Loucy (cell line): ENCODE results near the gene SFTA2.
A peak's percentile ranks its signal among the peaks of the same experiment; 100 is the strongest.
"Not testable (repeated sequence)": the region's sequence is repeated elsewhere in the genome, so short reads cannot be mapped to it uniquely, and the experiment has no call there.

Experiments
- H2AFZ ChIP-seq: fragments of 200-600 bp; sonication (generic); 2 replicates; pipeline ENCODE4 v1.6.0; 2016; ENCODE audit warnings: antibody characterized with exemption, mild to moderate bottlenecking, low read length, moderate library complexity
- H3F3A ChIP-seq: fragments of 200-600 bp; 2 replicates; pipeline ENCODE4 v1.6.0; 2016; ENCODE audit warnings: antibody characterized with exemption, low read depth, mild to moderate bottlenecking
- H3K27me3 ChIP-seq: fragments of 200-600 bp; sonication (generic); 2 replicates; pipeline ENCODE4 v1.6.1; 2014; ENCODE audit warnings: low read length, mild to moderate bottlenecking; ENCODE audit not compliant: insufficient read depth, poor library complexity, severe bottlenecking
- H3K36me3 ChIP-seq: fragments of 200-600 bp; sonication (generic); 2 replicates; pipeline ENCODE4 v1.6.1; 2016; ENCODE audit warnings: low read length; ENCODE audit not compliant: insufficient read depth
- H3K4me1 ChIP-seq: fragments of 200-600 bp; sonication (generic); 2 replicates; pipeline ENCODE4 v1.5.1; 2014; ENCODE audit warnings: low read length, mild to moderate bottlenecking; ENCODE audit not compliant: insufficient read depth, poor library complexity, severe bottlenecking
- H3K4me2 ChIP-seq: fragments of 200-600 bp; sonication (generic); 2 replicates; pipeline ENCODE4 v1.6.0; 2014; ENCODE audit warnings: antibody characterized with exemption, low read length, low read depth, mild to moderate bottlenecking; ENCODE audit not compliant: poor library complexity, severe bottlenecking
- H3K4me3 ChIP-seq: fragments of 200-600 bp; sonication (generic); 2 replicates; pipeline ENCODE4 v1.5.1; 2014; ENCODE audit warnings: low read length, mild to moderate bottlenecking, mixed read lengths; ENCODE audit not compliant: poor library complexity, severe bottlenecking
- H3K79me2 ChIP-seq: fragments of 200-600 bp; sonication (generic); 2 replicates; pipeline ENCODE4 v1.6.1; 2014; ENCODE audit warnings: low read length; ENCODE audit not compliant: insufficient read depth
- H3K9ac ChIP-seq: fragments of 200-600 bp; sonication (generic); 2 replicates; pipeline ENCODE4 v1.6.0; 2014; ENCODE audit warnings: mild to moderate bottlenecking, low read depth, low read length, moderate library complexity; ENCODE audit not compliant: poor library complexity, severe bottlenecking
- H3K9me2 ChIP-seq: fragments of 200-600 bp; sonication (generic); replicated peaks from 2 replicates; pipeline ENCODE4 v1.6.1; 2016; ENCODE audit warnings: low read depth, low read length, mixed read lengths
- H3K9me3 ChIP-seq: fragments of 200-600 bp; sonication (generic); 2 replicates; pipeline ENCODE4 v1.6.1; 2014; ENCODE audit warnings: mild to moderate bottlenecking, antibody characterized with exemption, low read length, low read depth; ENCODE audit not compliant: insufficient read depth
- H4K20me1 ChIP-seq: fragments of 200-600 bp; sonication (generic); 2 replicates; pipeline ENCODE4 v1.6.0; 2014; ENCODE audit warnings: antibody characterized with exemption, low read length, mild to moderate bottlenecking; ENCODE audit not compliant: insufficient read depth, poor library complexity, severe bottlenecking
- EZH2phosphoT487 ChIP-seq: fragments of 200-600 bp; IDR thresholded peaks from 2 replicates; pipeline ENCODE4 v1.6.1; 2018; ENCODE audit warnings: antibody characterized with exemption, mild to moderate bottlenecking, moderate library complexity, borderline replicate concordance
- TF ChIP-seq, protein P1 (sequence below): fragments of 200-600 bp; sonication (generic); conservative IDR thresholded peaks from 2 replicates; pipeline ENCODE4 v1.5.1; 2014; ENCODE audit warnings: mild to moderate bottlenecking, antibody characterized with exemption, low read length

The SFTA2 gene

DNA sequence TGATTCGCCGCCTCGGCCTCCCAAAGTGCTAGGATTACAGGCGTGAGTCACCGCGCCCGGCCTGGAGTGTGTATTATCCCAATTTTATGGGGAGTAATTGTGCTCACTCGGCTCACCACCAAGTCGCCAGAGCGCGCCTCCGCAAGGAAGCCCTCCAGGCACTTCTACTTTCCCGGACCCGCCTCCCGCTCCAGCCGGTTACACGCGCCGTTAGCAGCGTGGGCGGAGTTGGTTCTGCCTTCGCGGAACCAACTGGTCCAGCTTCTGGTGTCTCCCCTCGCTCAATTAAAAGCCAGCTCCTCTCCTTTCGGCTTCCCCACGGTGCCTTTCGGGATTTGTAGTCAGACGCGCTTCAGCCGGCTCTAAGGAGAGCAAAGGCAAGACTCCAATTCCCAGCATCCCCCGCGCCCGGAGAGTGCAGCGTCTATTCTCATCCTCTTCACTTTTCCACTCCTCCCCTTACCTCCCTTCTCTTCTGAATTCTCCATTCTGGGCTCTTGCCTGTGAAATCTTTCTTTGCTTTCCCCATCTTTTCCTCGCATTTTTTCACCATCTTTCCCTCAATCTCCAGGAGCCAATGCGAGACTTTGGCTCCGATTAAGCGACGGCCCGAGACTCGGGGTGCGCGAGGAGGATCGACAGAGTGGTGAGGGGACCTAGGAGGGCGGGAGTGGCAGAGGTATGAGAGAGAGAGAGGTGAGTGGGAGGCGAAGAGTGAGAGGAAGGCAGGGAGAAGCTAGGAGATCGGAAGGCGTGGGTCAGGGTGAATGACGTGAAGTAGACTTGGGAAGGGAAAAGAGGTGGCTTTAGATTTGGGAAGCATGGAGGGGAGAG is 24.0 kb downstream of the SFTA2 start, which contains the start of gene GTF2H4:
Gene GTF2H4, plus strand, starts transcription at position 450 of the 834 bp plus-strand sequence.
- Histone ChIP-seq H3K79me2 (peaks cover 20% of the 10 kb centered on the region), H3K36me3 (no peaks in the 10 kb centered on the region), H3K4me2 (peak within 1 kb of the TSS; percentile 80), H3K4me3 (peak within 1 kb of the TSS; percentile 95), H3K4me1 (peaks cover 4% of the 10 kb centered on the region), H3K9me3 (no peaks in the 10 kb centered on the region), H3K27me3 (no peaks in the 10 kb centered on the region), H2AFZ (peak within 1 kb of the TSS; percentile 87), H4K20me1 (no peaks in the 10 kb centered on the region), H3K9me2 (no peaks in the 10 kb centered on the region), H3K9ac (peak within 1 kb of the TSS; percentile 92), H3F3A (no peaks in the 10 kb centered on the region)
- no peak for TF ChIP-seq EZH2phosphoT487
- TF ChIP-seq, protein P1, sequence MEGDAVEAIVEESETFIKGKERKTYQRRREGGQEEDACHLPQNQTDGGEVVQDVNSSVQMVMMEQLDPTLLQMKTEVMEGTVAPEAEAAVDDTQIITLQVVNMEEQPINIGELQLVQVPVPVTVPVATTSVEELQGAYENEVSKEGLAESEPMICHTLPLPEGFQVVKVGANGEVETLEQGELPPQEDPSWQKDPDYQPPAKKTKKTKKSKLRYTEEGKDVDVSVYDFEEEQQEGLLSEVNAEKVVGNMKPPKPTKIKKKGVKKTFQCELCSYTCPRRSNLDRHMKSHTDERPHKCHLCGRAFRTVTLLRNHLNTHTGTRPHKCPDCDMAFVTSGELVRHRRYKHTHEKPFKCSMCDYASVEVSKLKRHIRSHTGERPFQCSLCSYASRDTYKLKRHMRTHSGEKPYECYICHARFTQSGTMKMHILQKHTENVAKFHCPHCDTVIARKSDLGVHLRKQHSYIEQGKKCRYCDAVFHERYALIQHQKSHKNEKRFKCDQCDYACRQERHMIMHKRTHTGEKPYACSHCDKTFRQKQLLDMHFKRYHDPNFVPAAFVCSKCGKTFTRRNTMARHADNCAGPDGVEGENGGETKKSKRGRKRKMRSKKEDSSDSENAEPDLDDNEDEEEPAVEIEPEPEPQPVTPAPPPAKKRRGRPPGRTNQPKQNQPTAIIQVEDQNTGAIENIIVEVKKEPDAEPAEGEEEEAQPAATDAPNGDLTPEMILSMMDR: no peak

DNA sequence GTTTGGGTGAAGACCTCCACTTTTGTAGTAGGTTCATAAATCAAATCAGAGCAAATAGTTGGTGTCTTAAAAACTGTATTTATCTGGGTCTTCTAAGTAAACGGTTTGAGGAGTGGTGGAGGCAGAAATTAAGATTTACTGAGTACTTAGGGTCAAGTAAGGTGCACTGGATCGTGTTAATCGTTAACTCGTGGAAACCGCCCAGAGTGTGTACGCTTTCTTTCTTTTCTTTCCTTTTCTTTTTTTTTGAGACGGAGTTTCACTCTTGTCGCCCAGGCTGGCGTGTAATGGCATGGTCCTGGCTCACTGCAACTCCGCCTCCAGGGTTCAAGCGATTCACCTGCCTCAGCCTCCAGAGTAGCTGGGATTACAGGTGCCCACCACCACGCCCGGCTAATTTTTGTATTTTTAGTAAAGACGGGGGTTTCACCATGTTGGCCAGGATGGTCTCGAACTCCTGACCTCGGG is 24.6 kb downstream of the SFTA2 start:
- not testable (repeated sequence) for H3K4me1 ChIP-seq, H3K9me3 ChIP-seq, H4K20me1 ChIP-seq, H3K36me3 ChIP-seq, H3F3A ChIP-seq, H3K27me3 ChIP-seq, H3K9me2 ChIP-seq
- H3K4me2 ChIP-seq: peak overlapping the region; percentile 62
- H3K4me3 ChIP-seq: peak overlapping the region; percentile 95
- H3K79me2 ChIP-seq: peaks cover 20% of the 10 kb centered on the region
- peak overlapping the region; percentile 87 for H2AFZ ChIP-seq
- H3K9ac ChIP-seq: peak overlapping the region; percentile 92

GRCh38 chr6:30903236-30903635 is 28.7 kb downstream of the SFTA2 start:
- no peaks in the 10 kb centered on the region for H4K20me1 ChIP-seq
- H2AFZ ChIP-seq: peak overlapping the region; percentile 15; the same call in 1 of the 2 replicates
- H3K27me3 ChIP-seq: no peaks in the 10 kb centered on the region
- H3F3A ChIP-seq: no peaks in the 10 kb centered on the region
- H3K9ac ChIP-seq: no peak overlapping the region
- no peaks in the 10 kb centered on the region for H3K36me3 ChIP-seq
- H3K79me2 ChIP-seq: peaks cover 2% of the 10 kb centered on the region; the same call in 1 of the 2 replicates
- no peak overlapping the region for H3K4me3 ChIP-seq
- no peaks in the 10 kb centered on the region for H3K4me1 ChIP-seq
- no peaks in the 10 kb centered on the region for H3K9me3 ChIP-seq
- no peak overlapping the region for H3K4me2 ChIP-seq
- TF ChIP-seq EZH2phosphoT487: no peak
- TF ChIP-seq, protein P1: no peak
- no peaks in the 10 kb centered on the region for H3K9me2 ChIP-seq
